Activated naive CD4-positive, alpha-beta T cell (primary cell): ENCODE data around the gene FBXO2.
"Not testable (repeated sequence)": the region's sequence is repeated elsewhere in the genome, so short reads cannot be mapped to it uniquely, and the experiment has no call there.

Experiments
- DNase-seq, 4 experiments: peaks; one replicate each; lab custom pipeline; 2025; lab: John Stamatoyannopoulos, UW

The FBXO2 gene

DNA sequence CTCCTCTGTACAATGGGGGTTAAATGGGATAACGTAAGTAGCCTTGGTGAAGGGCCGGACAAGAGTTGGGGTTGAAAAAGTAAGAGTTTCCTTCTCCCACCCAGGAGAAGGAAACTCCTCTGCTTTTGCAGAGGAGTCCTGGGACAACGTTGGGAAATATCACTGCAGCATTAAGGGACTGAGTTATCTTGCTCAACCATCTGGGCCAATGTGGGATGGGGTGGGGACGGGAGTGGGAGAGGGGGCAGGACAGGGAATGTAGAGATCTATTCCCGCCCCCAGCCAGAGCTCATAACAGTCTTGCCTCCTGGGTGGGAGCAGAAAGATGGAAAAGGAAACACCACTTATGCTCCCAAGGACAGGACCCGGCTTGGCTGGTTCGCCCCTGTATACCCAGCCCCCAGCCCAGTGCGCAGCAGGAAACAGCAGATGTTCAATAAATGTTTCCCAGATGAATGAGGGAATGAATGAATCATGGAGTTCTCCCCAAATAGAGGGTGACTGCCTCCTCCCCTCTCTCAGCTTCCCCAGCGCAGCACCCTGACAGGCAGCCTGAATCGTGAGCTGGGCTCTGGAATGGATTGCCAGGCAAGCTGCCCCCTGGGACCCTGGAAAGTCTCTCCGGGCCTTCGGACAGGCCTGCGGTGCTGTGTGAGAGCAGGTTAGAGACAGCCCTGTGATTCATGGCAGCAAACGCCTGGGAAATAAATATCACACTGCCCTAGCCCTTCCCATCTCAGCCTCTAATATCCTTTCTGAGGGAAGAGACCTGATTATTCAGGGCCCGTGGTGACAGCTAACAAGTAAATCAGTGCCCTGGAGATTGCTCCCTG, 24.8 kb downstream of the FBXO2 start:
- no peak for DNase-seq

- DNase-seq, result no peak
Measured at GRCh38 chr1:11628767-11629166, 25.5 kb downstream of the FBXO2 start.

GRCh38 chr1:11626551-11626950, 27.7 kb downstream of the FBXO2 start:
- DNase-seq, result no peak

DNA sequence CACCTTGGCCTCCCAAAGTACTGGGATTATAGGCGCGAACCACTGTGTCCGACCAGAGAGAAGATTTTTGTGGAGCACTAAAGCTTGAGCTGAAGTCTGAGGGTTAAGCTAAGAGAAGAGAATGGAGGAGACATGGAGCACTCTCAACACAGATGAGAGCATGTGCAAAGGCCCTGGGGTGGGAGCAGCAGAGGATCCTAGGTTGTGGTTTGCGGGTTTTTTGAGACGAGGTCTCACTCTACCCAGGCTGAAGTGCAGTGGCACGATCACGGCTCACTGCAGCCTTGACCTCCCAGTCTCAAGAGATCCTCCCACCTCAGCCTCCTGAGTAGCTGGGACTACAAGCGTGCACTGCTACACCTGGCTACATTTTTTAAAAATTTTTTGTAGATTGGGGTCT, 30.5 kb downstream of the FBXO2 start:
- DNase-seq, result no peak

- DNase-seq, result no peak
Measured at GRCh38 chr1:11622398-11622797, 31.8 kb downstream of the FBXO2 start.

- no peak for DNase-seq
Measured at GRCh38 chr1:11620924-11621323, 33.3 kb downstream of the FBXO2 start.

DNA sequence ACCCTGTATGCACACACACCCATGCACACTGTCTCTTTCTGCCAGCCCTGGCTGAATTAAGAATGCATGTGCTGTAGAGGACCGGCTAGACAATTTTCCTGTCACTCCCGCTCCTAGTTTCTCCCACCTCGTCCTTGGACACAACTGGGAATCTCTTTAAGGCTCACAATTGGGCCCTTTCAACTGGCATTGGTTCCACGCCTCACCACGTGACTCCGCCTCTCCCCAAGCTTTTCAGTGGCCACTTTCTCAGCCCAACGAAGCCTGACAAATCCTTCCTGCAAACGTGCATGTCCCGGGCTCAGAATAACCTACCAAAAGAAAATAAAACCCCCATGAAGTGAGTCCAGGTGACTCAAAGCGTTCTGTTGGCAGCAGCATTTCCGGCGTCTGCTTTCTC, 33.8 kb downstream of the FBXO2 start:
- no peak for DNase-seq

- DNase-seq, result no peak
Measured at GRCh38 chr1:11617741-11618140, 36.5 kb downstream of the FBXO2 start.

DNA sequence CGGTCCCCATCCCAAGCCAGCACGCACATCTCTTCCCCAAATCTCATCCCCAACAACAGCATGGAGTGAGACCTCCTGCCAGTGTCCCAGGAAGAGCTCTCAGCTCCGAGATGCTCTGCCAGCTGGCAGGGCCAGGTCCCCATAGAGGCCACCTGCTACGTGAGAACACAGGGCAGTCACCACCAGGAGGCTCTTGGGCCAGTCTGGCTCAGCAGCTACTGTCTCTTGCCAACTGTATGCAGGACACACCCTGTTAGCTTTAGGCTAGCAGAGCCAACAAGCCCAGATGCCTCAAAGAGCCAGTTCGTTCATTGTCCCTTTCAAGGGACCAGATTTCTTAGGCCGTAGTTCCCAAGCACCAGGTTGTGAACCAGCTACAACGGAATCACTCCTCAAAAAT, 36.9 kb downstream of the FBXO2 start:
- no peak for DNase-seq

- no peak for DNase-seq
Measured at GRCh38 chr1:11616766-11617165, 37.5 kb downstream of the FBXO2 start.

GRCh38 chr1:11615090-11615489, 39.1 kb downstream of the FBXO2 start:
- DNase-seq, result no peak

DNA sequence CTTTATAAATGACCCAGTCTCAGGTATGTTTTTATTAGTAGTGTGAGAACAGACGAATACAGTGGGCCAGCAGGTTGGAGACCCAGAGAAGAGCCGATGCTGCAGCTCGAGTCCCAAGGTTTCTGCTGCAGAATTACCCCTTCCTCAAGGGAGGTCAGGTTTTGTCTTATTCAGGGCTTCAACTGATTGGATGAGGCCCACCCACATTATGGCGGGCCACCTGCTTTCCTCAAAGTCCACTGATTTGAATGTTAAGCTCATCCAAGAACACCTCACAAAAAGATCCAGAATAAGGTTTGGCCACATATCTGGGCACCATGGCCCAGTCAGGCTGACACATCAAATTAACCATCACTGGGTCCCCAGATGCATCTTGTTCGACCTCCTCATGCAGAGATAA, 40.9 kb downstream of the FBXO2 start:
- no peak for DNase-seq

- no peak for DNase-seq
Measured at GRCh38 chr1:11611638-11612327, 42.4 kb downstream of the FBXO2 start.

- DNase-seq, result no peak
Measured at GRCh38 chr1:11610629-11611180, 43.5 kb downstream of the FBXO2 start.

DNA sequence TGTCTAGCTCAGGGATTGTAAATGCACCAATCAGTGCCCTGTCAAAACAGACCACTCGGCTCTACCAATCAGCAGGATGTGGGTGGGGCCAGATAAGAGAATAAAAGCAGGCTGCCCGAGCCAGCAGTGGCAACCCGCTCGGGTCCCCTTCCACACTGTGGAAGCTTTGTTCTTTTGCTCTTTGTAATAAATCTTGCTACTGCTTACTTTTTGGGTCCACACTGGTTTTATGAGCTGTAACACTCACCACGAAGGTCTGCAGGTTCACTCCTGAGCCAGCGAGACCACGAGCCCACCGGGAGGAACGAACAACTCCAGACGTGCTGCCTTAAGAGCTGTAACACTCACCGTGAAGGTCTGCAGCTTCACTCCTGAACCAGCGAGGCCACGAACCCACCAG, 44.9 kb downstream of the FBXO2 start:
- not testable (repeated sequence) for DNase-seq

DNA sequence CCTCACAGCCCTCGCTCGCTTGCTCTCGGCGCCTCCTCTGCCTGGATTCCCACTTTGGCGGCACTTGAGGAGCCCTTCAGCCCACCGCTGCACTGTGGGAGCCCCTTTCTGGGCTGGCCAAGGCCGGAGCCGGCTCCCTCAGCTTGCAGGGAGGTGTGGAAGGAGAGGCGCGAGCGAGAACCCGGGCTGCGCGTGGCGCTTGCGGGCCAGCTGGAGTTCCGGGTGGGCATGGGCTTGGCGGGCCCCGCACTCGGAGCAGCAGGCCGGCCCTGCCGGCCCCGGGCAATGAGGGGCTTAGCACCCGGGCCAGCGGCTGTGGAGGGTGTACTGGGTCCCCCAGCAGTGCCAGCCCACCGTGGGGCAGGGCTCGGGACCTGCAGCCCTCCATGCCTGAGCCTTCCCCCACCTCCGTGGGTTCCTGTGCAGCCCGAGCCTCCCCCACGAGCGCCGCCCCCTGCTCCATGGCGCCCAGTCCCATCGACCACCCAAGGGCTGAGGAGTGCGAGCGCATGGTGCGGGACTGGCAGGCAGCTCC, 45.6 kb downstream of the FBXO2 start:
- not testable (repeated sequence) for DNase-seq

- DNase-seq, result no peak
Measured at GRCh38 chr1:11606775-11607174, 47.5 kb downstream of the FBXO2 start.

DNA sequence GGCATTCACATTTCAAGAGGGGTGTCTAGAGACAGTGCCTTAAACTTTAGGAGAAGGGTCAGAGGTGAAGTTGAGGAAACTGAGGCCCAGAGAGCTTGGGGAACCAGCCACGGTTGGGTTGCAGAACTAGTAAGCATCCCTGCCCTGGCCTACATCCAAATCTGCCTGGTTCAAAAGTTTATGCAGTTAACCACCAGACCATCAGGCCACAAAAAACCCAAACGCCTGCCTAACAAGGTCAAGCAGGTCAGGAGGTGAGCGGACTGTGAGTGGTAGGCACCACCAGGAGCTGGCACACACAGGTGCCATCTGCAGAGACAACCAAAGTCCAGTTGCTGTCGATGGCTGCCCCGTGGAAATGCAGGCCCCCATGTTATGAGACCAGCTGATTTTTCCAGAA, 51.2 kb downstream of the FBXO2 start:
- DNase-seq, result no peak

GRCh38 chr1:11602424-11602823, 51.8 kb downstream of the FBXO2 start:
- DNase-seq, result no peak

DNA sequence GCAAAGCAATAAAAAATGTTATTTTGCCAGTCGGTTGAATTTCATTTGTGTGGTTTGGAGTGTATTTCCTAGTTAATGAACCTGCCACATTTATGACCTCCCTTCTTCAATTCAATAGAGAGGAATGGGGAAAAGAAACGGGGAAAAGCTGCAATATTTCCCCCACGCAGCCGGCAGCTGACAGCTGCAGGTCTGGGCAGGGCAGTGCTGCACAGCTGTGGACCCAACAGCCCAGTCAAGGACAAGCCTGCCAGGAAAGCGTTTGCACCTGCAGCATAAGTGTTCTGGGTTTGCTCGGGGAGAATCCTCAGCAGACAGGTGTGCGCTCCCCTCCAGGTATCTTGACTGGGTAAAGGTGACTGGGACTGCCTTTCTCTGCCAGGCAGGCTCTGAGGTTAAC, 53.4 kb downstream of the FBXO2 start:
- DNase-seq, result no peak

- DNase-seq, result no peak
Measured at GRCh38 chr1:11599891-11600576, 54.2 kb downstream of the FBXO2 start.

DNA sequence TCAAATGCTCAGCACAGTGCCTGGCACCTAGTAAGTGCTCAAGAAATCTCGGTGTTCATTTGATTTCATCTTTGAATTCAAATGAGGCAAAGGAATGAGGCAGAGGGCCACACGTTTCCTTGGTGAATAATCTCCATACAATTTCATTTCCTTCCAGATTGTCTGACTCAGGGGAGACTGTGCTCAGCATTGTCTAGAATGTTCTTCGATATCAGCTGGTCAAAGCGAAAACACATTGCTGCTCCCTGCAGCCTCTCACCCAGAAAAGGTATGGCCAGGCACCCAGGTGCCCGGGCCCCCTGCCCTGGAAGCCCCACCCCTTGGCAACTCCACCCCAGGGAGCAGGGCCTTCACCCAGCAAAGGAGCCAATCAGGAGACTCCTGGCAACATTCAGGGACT, 55.8 kb downstream of the FBXO2 start:
- DNase-seq, result no peak
